GM12878 (cell line): ENCODE measurements around the gene IGLON5.

Experiments used
- BHLHE40 ChIP-seq, 2 experiments: fragments of 450-650 bp in 1 of 2; IDR thresholded peaks; 2 replicates each; pipeline ENCODE4 v1.6.1; 2011 to 2017; ENCODE audit warnings: low read depth in 2 of 2, borderline replicate concordance in 1 of 2, improper control_type of control experiment in 1 of 2, low read length in 1 of 2, mild to moderate bottlenecking in 1 of 2
- CBX3 ChIP-seq: fragments of 200-600 bp; sonication (generic); IDR thresholded peaks from 2 replicates; pipeline ENCODE4 v1.6.1; 2016; ENCODE audit warnings: low read depth, borderline replicate concordance
- CTCF ChIP-seq, 3 experiments: IDR thresholded peaks in 2 of 3; conservative IDR thresholded peaks in 1 of 3; 2 replicates each; pipeline ENCODE4 v1.5.1; 2011; ENCODE audit warnings: low read depth in 3 of 3, low read length in 3 of 3, mild to moderate bottlenecking in 3 of 3, control low read depth in 2 of 3, moderate library complexity in 2 of 3, inconsistent platforms in 1 of 3, mixed read lengths in 1 of 3; ENCODE audit not compliant: control insufficient read depth in 2 of 3, insufficient read depth in 1 of 3; ENCODE audit errors: extremely low read depth in 1 of 3
- ELK1 ChIP-seq: IDR thresholded peaks from 2 replicates; pipeline ENCODE4 v1.6.1; 2012; ENCODE audit warnings: low read depth, low read length, improper control_type of control experiment
- ESRRA ChIP-seq: IDR thresholded peaks from 2 replicates; pipeline ENCODE4 v1.6.1; 2012; ENCODE audit warnings: mild to moderate bottlenecking, low read length, improper control_type of control experiment
- EZH2 ChIP-seq: IDR thresholded peaks from 2 replicates; pipeline ENCODE4 v1.6.1; 2012; ENCODE audit warnings: low read depth, mild to moderate bottlenecking, control low read depth, inconsistent platforms, low read length, borderline replicate concordance; ENCODE audit not compliant: control insufficient read depth
- MYC ChIP-seq: IDR thresholded peaks from 2 replicates; pipeline ENCODE4 v1.6.1; 2011; ENCODE audit warnings: mild to moderate bottlenecking, low read length, moderate library complexity, inconsistent platforms; ENCODE audit not compliant: insufficient read depth, insufficient replicate concordance, insufficient read length, severe bottlenecking
- PAX5 ChIP-seq: IDR thresholded peaks from 2 replicates; pipeline ENCODE4 v1.6.1; 2011; ENCODE audit warnings: low read depth, low read length, borderline replicate concordance
- POLR2A ChIP-seq: IDR thresholded peaks from 2 replicates; pipeline ENCODE4 v1.6.1; 2011; ENCODE audit warnings: low read depth, mild to moderate bottlenecking, low read length
- REST ChIP-seq: IDR thresholded peaks from 2 replicates; pipeline ENCODE4 v1.6.1; 2012; ENCODE audit warnings: mild to moderate bottlenecking, low read depth, low read length
- STAT1 ChIP-seq: fragments of 450-650 bp; conservative IDR thresholded peaks from 2 replicates; pipeline ENCODE4 v1.6.1; 2014; ENCODE audit warnings: antibody characterized with exemption, mild to moderate bottlenecking

GRCh38 chr19:51274049-51274770 lies 37.2 kb upstream of the IGLON5 start:
- no peak for TF ChIP-seq EZH2
- no peak for TF ChIP-seq ELK1
- TF ChIP-seq CBX3: no peak
- TF ChIP-seq CTCF (IDR thresholded peaks at IDR 0.05 in 2 of 3, conservative IDR thresholded peaks at IDR 0.05 in 1 of 3; ENCODE audit: control insufficient read depth in 2 of 3, extremely low read depth in 1 of 3, insufficient read depth in 1 of 3, low read depth in 3 of 3, low read length in 3 of 3): no peak
- TF ChIP-seq PAX5: no peak
- no peak for TF ChIP-seq STAT1
- no peak for TF ChIP-seq MYC
- TF ChIP-seq BHLHE40 (IDR thresholded peaks at IDR 0.05; ENCODE audit: borderline replicate concordance in 1 of 2, low read depth in 2 of 2, low read length in 1 of 2): no peak
- no peak for TF ChIP-seq POLR2A
- no peak for TF ChIP-seq REST
- TF ChIP-seq ESRRA: no peak
